ENCODE measurements around the gene VWF. TPM values are rescaled to one million over a fixed set of nuclear protein-coding genes. Genes with fewer than 3 reads are reported as not detected.

The VWF gene
- total and polyA plus RNA-seq, 2 donors = 61.8 to 97.0 TPM

DNA sequence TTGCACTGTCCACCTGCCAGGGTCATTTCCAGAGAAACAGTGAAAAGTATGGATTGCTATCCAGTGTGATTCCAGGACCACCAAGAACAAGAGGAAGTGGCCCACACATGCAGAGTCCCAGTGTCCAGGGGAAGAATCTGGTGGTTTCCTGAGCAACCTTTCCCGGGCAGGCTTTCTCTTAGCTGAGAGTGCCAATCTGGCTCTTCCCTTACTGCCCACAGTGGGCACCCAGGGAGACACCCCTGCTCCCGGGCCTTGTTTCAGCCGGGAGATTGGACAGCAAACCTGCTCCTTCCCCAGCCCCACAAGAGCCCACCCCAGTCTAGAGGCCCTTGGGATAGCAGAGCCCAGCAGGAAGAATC is 62.1 kb downstream of the VWF start:
- Histone ChIP-seq H3K4me3 (ENCODE audit: low read depth, low read length) (no peak overlapping the region), H3K27ac (ENCODE audit: low read depth) (no peak overlapping the region), H3K4me1 (ENCODE audit: insufficient read depth) (no peaks in the 10 kb centered on the region), H3K36me3 (ENCODE audit: insufficient read depth) (no peaks in the 10 kb centered on the region)
- 78% methylated on average over 3 of the region's 3 CpGs for WGBS
- DNase-seq (ENCODE audit: extremely low spot score) = no peak

DNA sequence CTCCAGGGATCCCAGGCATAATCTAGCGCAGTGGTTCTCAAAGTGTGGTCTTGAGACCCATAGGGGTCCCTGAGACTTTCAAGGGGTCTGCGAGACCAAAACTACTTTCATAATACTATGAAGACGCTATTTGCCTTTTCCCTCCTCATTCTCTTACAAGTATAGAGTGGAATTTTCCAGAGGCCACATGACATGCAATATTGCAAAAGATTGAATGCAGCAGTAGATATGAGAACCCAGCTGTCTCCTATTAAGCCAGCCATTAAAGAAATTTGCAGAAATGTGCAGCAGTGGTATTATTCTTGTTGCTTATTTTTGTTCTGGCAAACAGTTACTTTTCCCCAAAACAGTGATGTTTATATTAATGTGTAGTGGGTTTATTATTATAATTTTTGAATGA is 62.8 kb downstream of the VWF start:
- 82% methylated on average over 3 of the region's 3 CpGs for WGBS
- H3K27ac ChIP-seq (ENCODE audit: low read depth) = no peak overlapping the region
- H3K4me3 ChIP-seq (ENCODE audit: low read depth, low read length) = no peak overlapping the region
- no peak for DNase-seq (ENCODE audit: extremely low spot score)
- H3K4me1 ChIP-seq (ENCODE audit: insufficient read depth) = no peaks in the 10 kb centered on the region
- H3K36me3 ChIP-seq (ENCODE audit: insufficient read depth) = no peaks in the 10 kb centered on the region

DNA sequence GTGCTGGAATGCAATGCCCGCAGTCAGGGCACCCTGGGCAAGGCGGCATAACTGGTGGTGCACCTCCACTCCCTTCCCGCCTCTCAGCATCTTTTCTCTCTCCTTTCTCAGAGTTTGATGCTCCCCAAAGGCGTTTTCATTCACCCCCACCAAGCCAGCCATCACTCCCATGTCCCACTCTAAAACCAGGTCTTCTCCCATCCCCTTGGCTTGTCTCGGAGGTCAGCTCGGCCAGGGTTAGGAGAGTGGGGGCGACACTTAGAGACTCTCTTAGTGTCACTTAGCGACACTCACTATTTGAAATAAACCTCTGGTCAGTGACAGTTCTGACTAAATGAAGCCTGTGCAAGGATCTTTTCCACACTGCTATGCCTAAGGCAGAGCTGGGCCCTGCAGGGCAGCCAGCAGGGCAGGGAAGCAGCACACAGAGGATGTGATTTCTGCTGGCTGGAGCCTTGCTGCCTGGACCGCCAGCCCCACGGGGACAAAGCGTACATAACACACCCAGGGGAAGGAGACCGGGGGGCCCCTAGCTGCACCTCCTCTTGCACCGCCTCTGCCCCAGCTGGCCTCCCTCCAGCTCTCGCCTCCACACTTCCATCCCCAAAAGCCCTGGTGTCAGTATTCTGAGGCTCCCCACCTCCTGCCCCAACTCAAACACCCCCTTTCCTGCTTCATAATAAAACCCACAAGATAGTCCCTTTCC is 64.5 kb downstream of the VWF start:
- H3K4me3 ChIP-seq (ENCODE audit: low read depth, low read length) = no peak overlapping the region
- 81% methylated on average over 14 of the region's 14 CpGs for WGBS
- H3K36me3 ChIP-seq (ENCODE audit: insufficient read depth) = no peaks in the 10 kb centered on the region
- no peaks in the 10 kb centered on the region for H3K4me1 ChIP-seq (ENCODE audit: insufficient read depth)
- no peak overlapping the region for H3K27ac ChIP-seq (ENCODE audit: low read depth)
- no peak for DNase-seq (ENCODE audit: extremely low spot score)

DNA sequence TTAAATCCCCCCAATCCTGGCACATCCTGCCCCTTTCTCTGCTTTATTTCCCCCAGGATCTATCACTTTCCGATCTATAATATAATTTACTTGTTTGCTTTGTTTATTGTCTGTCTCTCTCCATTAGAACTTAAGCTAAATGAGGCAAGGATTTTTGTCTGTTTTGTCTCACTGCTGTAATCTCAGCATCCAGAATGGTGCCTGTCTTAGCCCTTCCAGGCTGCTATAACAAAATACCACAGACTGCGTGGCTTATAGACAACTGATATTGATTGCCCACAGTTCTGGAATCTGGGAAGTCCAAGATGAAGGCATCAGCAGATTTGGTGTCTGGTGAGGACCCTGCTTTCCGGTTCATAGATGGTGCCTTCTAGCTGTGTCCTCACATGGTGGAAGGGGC is 65.2 kb downstream of the VWF start:
- no peak overlapping the region for H3K27ac ChIP-seq (ENCODE audit: low read depth)
- DNase-seq (ENCODE audit: extremely low spot score) = no peak
- WGBS = 93% methylated on average over 3 of the region's 3 CpGs
- H3K4me3 ChIP-seq (ENCODE audit: low read depth, low read length) = no peak overlapping the region
- H3K36me3 ChIP-seq (ENCODE audit: insufficient read depth) = no peaks in the 10 kb centered on the region
- H3K4me1 ChIP-seq (ENCODE audit: insufficient read depth) = no peaks in the 10 kb centered on the region

DNA sequence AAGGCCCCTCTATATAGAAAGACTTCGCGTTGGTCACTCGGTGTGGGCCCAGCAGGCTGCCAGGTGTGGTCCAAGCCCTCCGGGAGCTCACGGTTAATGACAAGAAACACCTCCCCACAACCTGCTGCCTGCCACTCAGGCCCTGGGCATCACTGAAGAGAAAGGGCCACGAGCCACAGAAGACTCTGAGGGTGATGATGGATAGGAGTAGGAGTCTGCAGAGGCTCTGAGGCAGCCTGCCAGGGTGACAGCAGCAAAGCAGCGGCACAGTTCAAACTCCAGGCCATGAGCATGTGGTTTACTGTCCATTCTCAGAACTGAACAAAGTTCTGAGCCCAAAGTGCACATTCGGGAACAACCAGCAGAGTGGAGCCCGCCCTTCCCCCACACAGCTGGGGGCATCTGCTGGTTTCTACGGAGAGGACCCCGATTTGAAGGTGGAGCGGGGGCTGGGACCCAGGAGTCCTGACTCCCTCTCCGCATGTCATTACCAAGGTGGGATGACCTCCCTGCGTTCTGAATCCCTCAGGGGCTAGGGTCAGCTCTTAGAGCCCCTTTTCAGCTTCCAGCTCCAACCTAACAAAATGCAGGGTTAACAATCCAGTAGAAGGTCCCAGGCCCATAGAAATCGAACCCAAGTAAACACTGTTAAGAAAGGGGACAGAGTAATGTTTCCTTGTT is 65.8 kb downstream of the VWF start:
- DNase-seq (ENCODE audit: extremely low spot score) = no peak

DNA sequence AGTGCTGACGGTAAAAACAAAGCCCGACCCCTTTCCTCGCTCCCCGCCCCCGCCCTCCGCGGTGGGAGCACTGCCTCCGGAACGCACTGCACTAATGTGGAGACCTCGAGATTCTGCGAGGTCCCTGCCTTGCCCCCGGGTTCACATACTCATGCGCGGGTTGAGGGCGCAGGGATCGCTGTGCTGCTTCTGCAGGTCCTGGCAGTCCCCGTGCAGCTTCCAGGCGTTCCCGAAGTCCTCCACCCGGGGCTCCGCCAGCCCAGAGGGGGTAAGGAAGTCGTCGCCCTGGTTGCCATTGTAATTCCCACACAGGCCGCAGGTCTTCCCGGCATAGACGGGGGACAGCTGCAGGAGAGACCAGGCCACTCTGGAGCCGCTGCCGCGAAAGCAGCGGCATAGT is 66.8 kb downstream of the VWF start:
- DNase-seq (ENCODE audit: extremely low spot score) = no peak
- 62% methylated on average over 30 of the region's 30 CpGs for WGBS
- Histone ChIP-seq H3K36me3 (ENCODE audit: insufficient read depth) (no peaks in the 10 kb centered on the region), H3K27ac (ENCODE audit: low read depth) (no peak overlapping the region), H3K4me3 (ENCODE audit: low read depth, low read length) (no peak overlapping the region), H3K4me1 (ENCODE audit: insufficient read depth) (no peaks in the 10 kb centered on the region)

More for the DNA sequence above, 65.8 kb downstream of the VWF start:
- Histone ChIP-seq H3K4me1 (ENCODE audit: insufficient read depth) (no peaks in the 10 kb centered on the region), H3K36me3 (ENCODE audit: insufficient read depth) (no peaks in the 10 kb centered on the region), H3K27ac (ENCODE audit: low read depth) (no peak overlapping the region), H3K4me3 (ENCODE audit: low read depth, low read length) (no peak overlapping the region)
- WGBS = 84% methylated on average over 15 of the region's 15 CpGs

DNA sequence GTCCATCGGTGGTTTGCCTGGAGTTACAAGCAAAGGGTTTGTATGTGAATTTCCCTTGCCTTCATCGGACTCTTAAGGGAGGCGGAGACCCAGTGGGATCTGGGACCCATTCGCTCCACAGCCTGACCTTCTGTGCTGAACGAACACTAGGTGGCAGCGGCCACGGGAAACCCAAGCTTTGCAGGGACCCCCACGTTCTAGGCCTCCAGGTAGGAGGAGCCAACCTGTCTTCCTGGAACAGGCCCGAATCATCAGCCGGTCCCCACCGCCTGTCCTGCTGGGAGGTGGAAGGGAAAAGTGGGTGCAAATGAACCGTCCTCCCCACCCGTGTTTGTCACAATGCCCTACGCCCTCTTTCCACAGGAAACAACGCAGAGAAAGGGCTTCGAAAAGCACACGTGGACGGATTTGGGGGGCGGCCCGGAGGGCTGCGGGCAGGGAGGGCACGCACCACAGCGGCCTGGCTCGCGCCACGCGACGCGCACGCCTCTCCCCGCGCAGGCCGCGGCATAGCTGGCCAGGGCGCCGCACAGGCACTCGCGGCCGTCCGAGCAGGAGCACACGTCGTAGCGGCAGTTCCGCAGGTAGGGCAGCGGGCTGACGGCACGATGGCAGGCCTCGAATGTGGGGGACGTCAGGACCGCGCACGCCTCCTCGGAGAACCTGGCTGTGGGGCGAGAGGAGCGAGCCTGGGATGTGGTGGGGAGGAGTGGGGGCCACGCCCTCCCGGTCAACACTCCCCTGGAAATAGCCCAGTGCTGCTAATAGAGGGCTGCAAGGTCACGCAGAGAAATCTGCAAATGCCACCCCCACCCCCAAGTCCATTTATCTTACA is 67.8 kb downstream of the VWF start:
- WGBS = 32% methylated on average over 58 of the region's 58 CpGs
- no peaks in the 10 kb centered on the region for H3K36me3 ChIP-seq (ENCODE audit: insufficient read depth)
- H3K4me1 ChIP-seq (ENCODE audit: insufficient read depth) = no peaks in the 10 kb centered on the region
- no peak for DNase-seq (ENCODE audit: extremely low spot score)
- H3K27ac ChIP-seq (ENCODE audit: low read depth) = no peak overlapping the region
- H3K4me3 ChIP-seq (ENCODE audit: low read depth, low read length) = no peak overlapping the region

DNA sequence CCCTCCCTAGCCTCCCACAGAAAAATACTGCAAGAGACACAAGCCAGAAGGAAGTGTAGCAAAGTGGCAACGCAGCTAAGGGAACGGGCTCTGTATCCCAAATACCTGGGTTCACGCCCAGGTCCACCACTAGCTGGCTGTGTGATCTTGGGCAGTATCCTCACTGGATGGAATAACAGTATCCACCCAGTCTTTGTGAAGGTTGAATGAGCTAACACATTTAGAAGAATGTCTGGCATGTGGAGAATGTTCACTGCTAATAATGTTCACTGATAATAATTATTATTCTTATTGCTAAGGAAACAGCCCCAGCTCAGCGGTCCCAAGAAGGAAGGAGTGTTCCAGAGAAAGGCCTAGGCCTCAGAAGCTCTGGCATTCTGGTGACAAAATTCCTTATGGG is 70.9 kb downstream of the VWF start:
- 73% methylated on average over 4 of the region's 4 CpGs for WGBS
- Histone ChIP-seq H3K4me1 (ENCODE audit: insufficient read depth) (no peaks in the 10 kb centered on the region), H3K27ac (ENCODE audit: low read depth) (no peak overlapping the region), H3K4me3 (ENCODE audit: low read depth, low read length) (no peak overlapping the region), H3K36me3 (ENCODE audit: insufficient read depth) (no peaks in the 10 kb centered on the region)
- DNase-seq (ENCODE audit: extremely low spot score) = no peak

DNA sequence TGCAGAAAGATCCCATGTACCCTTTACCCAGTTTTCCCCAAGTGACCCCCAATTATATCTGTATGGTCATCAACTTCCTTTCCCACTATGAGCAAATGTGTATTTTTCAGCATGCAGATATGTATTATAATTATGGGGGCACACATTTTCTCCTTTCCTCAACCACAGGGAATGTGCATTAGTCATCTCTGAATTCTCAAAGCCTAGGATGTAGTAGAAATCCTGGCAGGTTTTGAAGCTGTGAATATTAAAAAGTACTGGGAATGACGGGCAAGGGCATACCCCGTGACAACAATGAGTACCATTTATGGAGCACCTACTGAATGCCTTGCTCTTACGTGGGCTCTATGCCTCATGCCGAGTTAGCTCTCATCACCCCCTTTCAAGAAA is 71.5 kb downstream of the VWF start:
- Histone ChIP-seq H3K36me3 (ENCODE audit: insufficient read depth) (no peaks in the 10 kb centered on the region), H3K4me1 (ENCODE audit: insufficient read depth) (no peaks in the 10 kb centered on the region), H3K4me3 (ENCODE audit: low read depth, low read length) (no peak overlapping the region), H3K27ac (ENCODE audit: low read depth) (no peak overlapping the region)
- DNase-seq (ENCODE audit: extremely low spot score) = no peak
- WGBS = 97% methylated on average over 4 of the region's 4 CpGs

DNA sequence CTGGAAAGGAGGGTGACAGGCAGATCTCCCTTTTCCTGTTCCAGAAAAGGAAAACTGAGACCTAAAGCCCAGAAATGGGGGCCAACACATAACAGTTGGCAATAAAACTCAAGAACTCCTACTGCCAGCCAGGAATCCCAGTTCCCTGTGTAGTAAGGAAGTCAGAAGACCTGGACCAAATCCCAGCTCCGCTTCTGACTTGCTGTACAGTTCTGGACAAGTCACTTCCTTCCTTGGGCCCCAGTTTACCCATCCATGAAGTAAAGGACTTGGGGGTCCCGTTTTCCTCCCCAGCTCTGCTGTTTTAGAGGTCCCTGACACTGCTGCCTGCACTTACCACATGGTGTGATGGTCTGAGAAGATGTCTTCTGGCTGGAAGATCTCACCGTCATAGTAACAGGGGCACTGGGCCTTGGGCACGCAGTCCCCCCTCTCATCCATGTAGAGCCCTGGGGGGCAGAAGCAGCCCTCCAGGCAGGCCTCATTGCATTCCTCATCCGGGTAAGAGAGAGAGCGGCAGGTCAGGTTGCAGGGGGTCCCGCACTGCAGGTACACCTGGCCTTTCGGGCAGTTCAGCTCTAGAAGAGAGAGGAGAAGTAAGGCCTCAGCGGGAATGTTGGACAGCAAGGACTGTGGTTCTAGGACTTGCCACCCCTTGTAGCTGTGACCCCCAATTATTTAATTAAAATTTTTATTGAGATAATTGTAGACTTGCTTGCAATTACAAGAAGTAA is 72.1 kb downstream of the VWF start:
- no peaks in the 10 kb centered on the region for H3K4me1 ChIP-seq (ENCODE audit: insufficient read depth)
- H3K36me3 ChIP-seq (ENCODE audit: insufficient read depth) = no peaks in the 10 kb centered on the region
- 92% methylated on average over 9 of the region's 9 CpGs for WGBS
- H3K4me3 ChIP-seq (ENCODE audit: low read depth, low read length) = no peak overlapping the region
- DNase-seq (ENCODE audit: extremely low spot score) = no peak
- no peak overlapping the region for H3K27ac ChIP-seq (ENCODE audit: low read depth)

DNA sequence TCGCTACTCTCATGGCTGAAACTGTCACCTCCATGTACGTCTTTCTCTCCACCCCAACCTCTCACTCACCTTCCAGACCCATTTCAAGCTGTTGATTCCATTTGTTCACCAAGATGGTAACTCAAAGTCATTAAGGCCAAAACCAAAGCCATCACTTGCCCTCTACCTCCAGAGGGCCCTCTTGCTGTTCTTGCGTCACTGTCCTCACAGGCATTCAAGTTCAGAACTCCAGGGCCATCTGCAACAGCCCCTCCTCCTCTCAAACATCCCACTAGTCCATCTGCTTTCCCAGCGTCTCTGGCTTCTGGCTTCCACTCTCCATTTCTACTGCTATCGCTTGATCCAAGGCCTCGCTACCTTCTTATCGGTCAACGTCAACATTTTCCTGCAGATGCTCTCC is 74.5 kb downstream of the VWF start:
- WGBS = 96% methylated on average over 8 of the region's 8 CpGs
- H3K27ac ChIP-seq (ENCODE audit: low read depth) = no peak overlapping the region

DNA sequence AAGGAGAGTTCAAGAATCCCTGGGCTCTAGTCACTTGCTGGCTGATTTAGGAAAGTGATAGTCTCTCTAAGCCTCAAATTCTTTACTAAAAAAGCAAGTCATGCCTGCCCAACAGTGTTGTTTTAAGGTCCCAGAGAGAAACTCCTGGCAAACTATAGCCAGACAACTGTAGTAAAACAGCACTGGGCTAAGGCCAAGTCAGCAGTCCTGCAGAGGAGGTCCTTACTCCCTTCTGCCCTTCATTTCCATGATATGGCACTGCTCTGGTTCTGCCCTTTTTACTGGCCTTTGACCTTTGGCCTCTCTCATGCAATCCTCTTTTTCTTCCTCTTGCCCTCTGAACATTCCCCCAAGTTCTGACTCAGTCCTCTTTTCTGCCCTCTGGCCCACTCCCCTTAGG is 74.9 kb downstream of the VWF start:
- DNase-seq (ENCODE audit: extremely low spot score) = no peak
- no peak overlapping the region for H3K27ac ChIP-seq (ENCODE audit: low read depth)

More for the DNA sequence above, 74.5 kb downstream of the VWF start:
- H3K36me3 ChIP-seq (ENCODE audit: insufficient read depth) = no peaks in the 10 kb centered on the region
- no peak for DNase-seq (ENCODE audit: extremely low spot score)
- no peak overlapping the region for H3K4me3 ChIP-seq (ENCODE audit: low read depth, low read length)
- no peaks in the 10 kb centered on the region for H3K4me1 ChIP-seq (ENCODE audit: insufficient read depth)

More for the DNA sequence above, 74.9 kb downstream of the VWF start:
- Histone ChIP-seq H3K36me3 (ENCODE audit: insufficient read depth) (no peaks in the 10 kb centered on the region), H3K4me3 (ENCODE audit: low read depth, low read length) (no peak overlapping the region), H3K4me1 (ENCODE audit: insufficient read depth) (no peaks in the 10 kb centered on the region)
